Neuronal stem cell (in vitro differentiated cells): ENCODE measurements around the gene NOS1.

ENCODE experiments used
- DNase-seq: peaks from one replicate; pipeline ENCODE4 v3.0.0-alpha.2; 2013; ENCODE audit warnings: low spot score
- H2AFZ ChIP-seq: one replicate; pipeline ENCODE4 v1.6.1; 2013; ENCODE audit warnings: mild to moderate bottlenecking, low read length, inconsistent platforms
- H2AK5ac ChIP-seq: 2 replicates; pipeline ENCODE4 v1.6.1; 2013; ENCODE audit warnings: low read depth, mild to moderate bottlenecking, inconsistent platforms, low read length, moderate library complexity, mixed read lengths
- H2BK120ac ChIP-seq: 2 replicates; pipeline ENCODE4 v1.6.1; 2013; ENCODE audit warnings: low read depth, mild to moderate bottlenecking, inconsistent platforms, low read length, moderate library complexity, mixed read lengths
- H2BK12ac ChIP-seq: one replicate; pipeline ENCODE4 v1.6.1; 2013; ENCODE audit warnings: low read length, inconsistent platforms
- H2BK15ac ChIP-seq: 2 replicates; pipeline ENCODE4 v1.6.1; 2013; ENCODE audit warnings: mild to moderate bottlenecking, low read length, inconsistent platforms, mixed read lengths
- H2BK5ac ChIP-seq: one replicate; pipeline ENCODE4 v1.6.1; 2013; ENCODE audit warnings: inconsistent platforms, mild to moderate bottlenecking, low read length, moderate library complexity
- H3K14ac ChIP-seq: one replicate; pipeline ENCODE4 v1.6.1; 2013; ENCODE audit warnings: low read length, inconsistent platforms
- H3K18ac ChIP-seq: 2 replicates; pipeline ENCODE4 v1.6.1; 2013; ENCODE audit warnings: low read length, inconsistent platforms
- H3K23ac ChIP-seq: 2 replicates; pipeline ENCODE4 v1.6.1; 2013; ENCODE audit warnings: low read depth, mild to moderate bottlenecking, mixed read lengths, low read length, inconsistent platforms; ENCODE audit not compliant: poor library complexity
- H3K27ac ChIP-seq: replicated peaks from 3 replicates; pipeline ENCODE4 v1.5.1; 2013; ENCODE audit warnings: low read length, inconsistent platforms
- H3K27me3 ChIP-seq, 3 experiments: 2 replicates each; pipeline ENCODE4 v1.6.1; 2013; ENCODE audit warnings: low read length in 3 of 3, mild to moderate bottlenecking in 2 of 3, inconsistent platforms in 1 of 3, low read depth in 1 of 3, mixed read lengths in 1 of 3, moderate library complexity in 1 of 3; ENCODE audit not compliant: control insufficient read depth in 3 of 3, insufficient read depth in 3 of 3
- H3K36me3 ChIP-seq, 2 donors: replicated peaks in 1 of 2; 2 replicates each; pipeline ENCODE4 v1.6.1; 2013; ENCODE audit warnings: low read length in 2 of 2; ENCODE audit not compliant: control insufficient read depth in 2 of 2, insufficient read depth in 2 of 2
- H3K4ac ChIP-seq: 2 replicates; pipeline ENCODE4 v1.6.1; 2013; ENCODE audit warnings: inconsistent platforms, mild to moderate bottlenecking, low read length, moderate library complexity
- H3K4me1 ChIP-seq, 2 donors: 1 replicate in 1 of 2; 2 replicates in 1 of 2; pipeline ENCODE4 v1.6.1; 2013; ENCODE audit warnings: low read length in 2 of 2, low read depth in 1 of 2; ENCODE audit not compliant: control insufficient read depth in 2 of 2, insufficient read depth in 1 of 2
- H3K4me2 ChIP-seq: one replicate; pipeline ENCODE4 v1.6.1; 2013; ENCODE audit warnings: mild to moderate bottlenecking, low read length, inconsistent platforms; ENCODE audit not compliant: insufficient read depth, poor library complexity, severe bottlenecking
- H3K4me3 ChIP-seq, 2 donors: 2 replicates each; pipeline ENCODE4 v1.5.1; 2013; ENCODE audit warnings: low read length in 2 of 2, mild to moderate bottlenecking in 2 of 2, inconsistent platforms in 1 of 2, moderate library complexity in 1 of 2
- H3K79me1 ChIP-seq: one replicate; pipeline ENCODE4 v1.6.1; 2013; ENCODE audit warnings: low read depth, mild to moderate bottlenecking, inconsistent platforms, low read length, moderate library complexity
- H3K9ac ChIP-seq: one replicate; pipeline ENCODE4 v1.6.1; 2013; ENCODE audit warnings: mild to moderate bottlenecking, low read depth, low read length, inconsistent platforms; ENCODE audit not compliant: poor library complexity
- H3K9me3 ChIP-seq, 2 donors: replicated peaks in 1 of 2; 2 replicates each; pipeline versions ENCODE3 to v1.6.1; 2013; ENCODE audit warnings: low read length in 2 of 2, mild to moderate bottlenecking in 2 of 2, inconsistent platforms in 1 of 2, low read depth in 1 of 2, mixed read lengths in 1 of 2, moderate library complexity in 1 of 2; ENCODE audit not compliant: control insufficient read depth in 2 of 2, insufficient read depth in 1 of 2
- H4K8ac ChIP-seq: one replicate; pipeline ENCODE4 v1.6.1; 2013; ENCODE audit warnings: low read depth, mild to moderate bottlenecking, inconsistent platforms, low read length, moderate library complexity
- H4K91ac ChIP-seq: one replicate; pipeline ENCODE4 v1.6.1; 2013; ENCODE audit warnings: low read length, low read depth, mild to moderate bottlenecking, inconsistent platforms; ENCODE audit not compliant: poor library complexity
- WGBS, 2 donors: extraction: QIAGEN DNeasy Blood & Tissue Kit; methylation state at CpG; one replicate each; pipeline ENCODE4 v1.1.7; 2013; ENCODE audit warnings: missing lambda C conversion rate in 2 of 2, mixed read lengths in 1 of 2; ENCODE audit not compliant: insufficient read length in 2 of 2, insufficient replicate concordance in 1 of 2; ENCODE audit errors: extremely low coverage in 2 of 2; 5-methylcytosine and 5-hydroxymethylcytosine counted together

The NOS1 gene

DNA sequence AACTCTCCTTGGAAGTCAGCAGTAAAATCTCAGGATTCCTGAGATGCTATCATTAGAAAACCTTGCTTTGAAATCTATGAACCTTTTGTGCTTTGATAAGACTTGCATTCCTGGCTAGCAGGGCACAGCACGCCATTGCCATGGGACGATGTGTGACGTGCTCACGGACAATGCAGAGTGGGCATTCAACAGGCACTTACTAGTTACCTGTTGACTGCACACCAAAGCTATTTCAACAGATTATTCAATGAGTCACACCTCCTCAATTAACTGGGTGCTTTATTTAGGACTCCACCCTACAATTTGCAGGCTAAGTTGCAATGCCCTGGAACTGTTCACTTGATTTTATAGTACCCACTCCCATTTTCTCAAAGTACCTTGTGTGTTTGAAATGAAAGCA is 11.3 kb downstream of the NOS1 start:
- no peak overlapping the region for H3K14ac ChIP-seq
- no peak for DNase-seq
- no peaks in the 10 kb centered on the region for H3K36me3 ChIP-seq
- WGBS, 2 donors: no CpG with 5 or more reads among the region's 4 CpGs
- H4K8ac ChIP-seq: no peak overlapping the region
- no peaks in the 10 kb centered on the region for H3K9me3 ChIP-seq
- no peak overlapping the region for H3K23ac ChIP-seq
- H3K79me1 ChIP-seq: no peaks in the 10 kb centered on the region
- H4K91ac ChIP-seq: no peak overlapping the region
- H2BK15ac ChIP-seq: no peak overlapping the region
- H3K4me2 ChIP-seq: no peak overlapping the region
- no peak overlapping the region for H2AK5ac ChIP-seq
- no peak overlapping the region for H2BK120ac ChIP-seq
- no peaks in the 10 kb centered on the region for H3K4me1 ChIP-seq
- H2AFZ ChIP-seq: no peak overlapping the region
- no peak overlapping the region for H3K9ac ChIP-seq
- H3K4ac ChIP-seq: no peak overlapping the region
- H3K4me3 ChIP-seq: no peak overlapping the region
- no peak overlapping the region for H2BK5ac ChIP-seq
- no peak overlapping the region for H2BK12ac ChIP-seq
- no peak overlapping the region for H3K18ac ChIP-seq
- H3K27ac ChIP-seq: no peak overlapping the region
- peaks cover 0 to 7% (median 0%) of the 10 kb centered on the region in 3 experiments for H3K27me3 ChIP-seq

- Histone ChIP-seq H3K4ac (no peak overlapping the region), H2BK5ac (no peak overlapping the region), H3K27ac (no peak overlapping the region), H2BK15ac (no peak overlapping the region), H2BK12ac (no peak overlapping the region), H3K4me3 (no peak overlapping the region), H2AFZ (no peak overlapping the region), H3K9me3 (no peaks in the 10 kb centered on the region), H3K4me1 (no peaks in the 10 kb centered on the region), H4K8ac (no peak overlapping the region), H2BK120ac (no peak overlapping the region), H3K18ac (no peak overlapping the region), H3K9ac (no peak overlapping the region), H3K4me2 (no peak overlapping the region), H3K23ac (no peak overlapping the region), H3K79me1 (no peaks in the 10 kb centered on the region), H3K36me3 (no peaks in the 10 kb centered on the region), H3K27me3 (peaks cover 0 to 5% (median 0%) of the 10 kb centered on the region in 3 experiments), H4K91ac (no peak overlapping the region), H3K14ac (no peak overlapping the region), H2AK5ac (no peak overlapping the region)
- no peak for DNase-seq
- no CpG with 5 or more reads among the region's 4 CpGs for WGBS, 2 donors
These were observed 13.8 kb downstream of the NOS1 start for GRCh38 chr12:117347588-117347987.

DNA sequence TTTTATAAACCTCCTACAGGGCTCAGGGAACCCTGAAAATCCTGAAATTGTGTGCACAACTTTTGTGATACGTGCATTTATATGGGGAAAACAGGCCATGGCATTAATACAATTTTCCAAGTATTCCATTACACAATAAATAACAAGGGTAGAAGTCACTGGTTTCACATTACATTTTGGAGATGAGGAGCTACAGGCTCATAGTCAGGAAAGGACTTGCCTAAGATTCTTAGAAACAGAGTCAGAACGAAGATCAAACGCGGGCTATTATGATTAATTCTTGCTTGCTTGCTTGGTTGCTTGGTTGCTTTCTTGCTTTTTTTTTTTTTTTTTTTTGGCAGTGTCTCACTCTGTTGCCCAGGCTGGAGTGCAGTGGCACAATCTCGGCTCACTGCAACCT is 16.7 kb downstream of the NOS1 start:
- H2BK15ac ChIP-seq: no peak overlapping the region
- no peak overlapping the region for H3K4ac ChIP-seq
- H3K79me1 ChIP-seq: no peaks in the 10 kb centered on the region
- no peak overlapping the region for H2BK12ac ChIP-seq
- H4K8ac ChIP-seq: no peak overlapping the region
- no peaks in the 10 kb centered on the region for H3K9me3 ChIP-seq
- no peak overlapping the region for H3K27ac ChIP-seq
- H4K91ac ChIP-seq: no peak overlapping the region
- no peak for DNase-seq
- no peak overlapping the region for H2BK5ac ChIP-seq
- no peaks in the 10 kb centered on the region for H3K27me3 ChIP-seq
- no peak overlapping the region for H3K14ac ChIP-seq
- no peak overlapping the region for H3K18ac ChIP-seq
- H2BK120ac ChIP-seq: no peak overlapping the region
- no peak overlapping the region for H3K23ac ChIP-seq
- H3K9ac ChIP-seq: no peak overlapping the region
- no peak overlapping the region for H3K4me3 ChIP-seq
- H3K4me2 ChIP-seq: no peak overlapping the region
- no peaks in the 10 kb centered on the region for H3K4me1 ChIP-seq
- WGBS, 2 donors: no CpG with 5 or more reads among the region's 5 CpGs
- no peak overlapping the region for H2AFZ ChIP-seq
- no peak overlapping the region for H2AK5ac ChIP-seq
- H3K36me3 ChIP-seq: no peaks in the 10 kb centered on the region

DNA sequence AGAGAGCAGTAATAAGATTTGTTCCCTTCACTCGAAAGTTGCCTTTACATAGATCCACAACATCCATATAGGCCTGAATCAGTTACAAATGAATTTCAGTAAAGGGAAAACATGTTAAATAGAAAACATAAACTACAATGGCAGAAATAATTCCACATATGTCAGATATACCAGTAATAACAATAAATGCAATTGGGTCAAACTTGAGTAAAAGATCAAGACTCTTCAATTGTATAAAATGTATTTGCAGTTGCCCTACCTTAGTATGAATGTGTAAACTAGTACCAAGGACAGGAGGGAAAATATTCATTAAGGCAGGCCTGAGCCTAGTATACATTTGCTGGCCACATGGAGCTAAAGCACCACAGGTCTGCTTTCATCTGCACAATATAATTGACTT is 17.6 kb downstream of the NOS1 start:
- no peak for DNase-seq
- H3K4me2 ChIP-seq: no peak overlapping the region
- H3K79me1 ChIP-seq: no peaks in the 10 kb centered on the region
- WGBS, 2 donors: no CpG with 5 or more reads among the region's 1 CpG
- H2AK5ac ChIP-seq: no peak overlapping the region
- H3K27ac ChIP-seq: no peak overlapping the region
- no peak overlapping the region for H3K18ac ChIP-seq
- no peaks in the 10 kb centered on the region for H3K9me3 ChIP-seq
- no peak overlapping the region for H3K23ac ChIP-seq
- no peak overlapping the region for H3K9ac ChIP-seq
- no peaks in the 10 kb centered on the region for H3K4me1 ChIP-seq
- no peak overlapping the region for H2AFZ ChIP-seq
- no peak overlapping the region for H2BK12ac ChIP-seq
- no peaks in the 10 kb centered on the region for H3K27me3 ChIP-seq
- H4K8ac ChIP-seq: no peak overlapping the region
- H2BK15ac ChIP-seq: no peak overlapping the region
- H2BK5ac ChIP-seq: no peak overlapping the region
- H3K4me3 ChIP-seq: no peak overlapping the region
- H2BK120ac ChIP-seq: no peak overlapping the region
- no peak overlapping the region for H3K4ac ChIP-seq
- no peak overlapping the region for H3K14ac ChIP-seq
- no peaks in the 10 kb centered on the region for H3K36me3 ChIP-seq
- no peak overlapping the region for H4K91ac ChIP-seq
